WTC11 (cell line): ENCODE measurements around the gene GLOD5. TPM values are rescaled to one million over a fixed set of nuclear protein-coding genes. Genes with fewer than 3 reads are reported as not detected.

Experiments
- ATAC-seq: fragments of 200-7000 bp; cut with Tn5 transposase; 2 replicates; pipeline ENCODE4 v1.10.0; 2021; ENCODE audit warnings: mild to moderate bottlenecking, moderate library complexity
- CTCF ChIA-PET: fragments of 300-600 bp; sonication (Branson Sonifier 250); formaldehyde crosslinking; loops from one replicate; lab custom pipeline; 2021; ENCODE audit warnings: antibody characterized with exemption; lab: Charles Lee
- POLR2A ChIA-PET: fragments of 350-600 bp; sonication (Branson Sonifier 250); formaldehyde crosslinking; loops from one replicate; lab custom pipeline; 2021; ENCODE audit warnings: antibody characterized with exemption; lab: Charles Lee
- DNase-seq: peaks from one replicate; pipeline ENCODE4 v3.0.0; 2021; ENCODE audit warnings: low spot score
- H3K27ac Mint-ChIP-seq: 2 replicates; pipeline ENCODE4 v1.8.0; 2021; ENCODE audit warnings: mixed read lengths
- H3K27me3 Mint-ChIP-seq: 2 replicates; pipeline ENCODE4 v1.8.0; 2021; ENCODE audit warnings: low read depth, mild to moderate bottlenecking, moderate library complexity, mixed read lengths
- H3K36me3 Mint-ChIP-seq: 2 replicates; pipeline ENCODE4 v1.8.0; 2021; ENCODE audit warnings: mixed read lengths
- H3K4me1 Mint-ChIP-seq: 2 replicates; pipeline ENCODE4 v1.8.0; 2022; ENCODE audit warnings: mixed read lengths
- H3K4me3 Mint-ChIP-seq: 2 replicates; pipeline ENCODE4 v1.8.0; 2021; ENCODE audit warnings: mild to moderate bottlenecking, moderate library complexity, mixed read lengths
- H3K9me3 Mint-ChIP-seq: 2 replicates; pipeline ENCODE4 v1.8.0; 2021; ENCODE audit warnings: mixed read lengths
- EMX1 ChIP-seq: fragments of 250-450 bp; sonication (Bioruptor Pico); IDR thresholded peaks from 2 replicates; pipeline ENCODE4 v1.8.0; 2021; ENCODE audit warnings: mild to moderate bottlenecking
- ESRRA ChIP-seq: sonication (generic); formaldehyde crosslinking; IDR thresholded peaks from 2 replicates; pipeline ENCODE4 v1.8.1; 2022; ENCODE audit warnings: mild to moderate bottlenecking, missing genetic modification reagents, borderline replicate concordance
- FOXJ3 ChIP-seq: sonication (generic); formaldehyde crosslinking; IDR thresholded peaks from 2 replicates; pipeline ENCODE4 v1.9.0; 2021; ENCODE audit warnings: missing genetic modification reagents, mild to moderate bottlenecking, borderline replicate concordance
- IRF2 ChIP-seq: sonication (generic); formaldehyde crosslinking; IDR thresholded peaks from 2 replicates; pipeline ENCODE4 v1.8.0; 2022; ENCODE audit warnings: low read depth, missing genetic modification reagents, borderline replicate concordance
- JUN ChIP-seq: sonication (generic); formaldehyde crosslinking; IDR thresholded peaks from 2 replicates; pipeline ENCODE4 v1.8.0; 2023; ENCODE audit warnings: mild to moderate bottlenecking, missing genetic modification reagents
- MXD4 ChIP-seq: fragments of 250-450 bp; sonication (Bioruptor Pico); IDR thresholded peaks from 2 replicates; pipeline ENCODE4 v1.8.0; 2021; ENCODE audit warnings: mild to moderate bottlenecking, moderate library complexity, borderline replicate concordance
- NR2C2 ChIP-seq: sonication (generic); formaldehyde crosslinking; IDR thresholded peaks from 2 replicates; pipeline ENCODE4 v1.8.0; 2022; ENCODE audit warnings: mild to moderate bottlenecking, missing genetic modification reagents
- SP1 ChIP-seq: sonication (generic); formaldehyde crosslinking; conservative IDR thresholded peaks from 2 replicates; pipeline ENCODE4 v1.8.1; 2022; ENCODE audit warnings: missing genetic modification reagents
- TEAD1 ChIP-seq: sonication (generic); formaldehyde crosslinking; IDR thresholded peaks from 2 replicates; pipeline ENCODE4 v1.8.0; 2022; ENCODE audit warnings: mild to moderate bottlenecking, missing genetic modification reagents
- TP53 ChIP-seq: sonication (generic); formaldehyde crosslinking; IDR thresholded peaks from 2 replicates; pipeline ENCODE4 v1.8.1; 2023; ENCODE audit warnings: mild to moderate bottlenecking, missing genetic modification reagents
- ZNF121 ChIP-seq: sonication (generic); formaldehyde crosslinking; IDR thresholded peaks from 2 replicates; pipeline ENCODE4 v1.8.0; 2023; ENCODE audit warnings: missing genetic modification reagents
- ZNF138 ChIP-seq: sonication (generic); formaldehyde crosslinking; conservative IDR thresholded peaks from 2 replicates; pipeline ENCODE4 v1.8.1; 2022; ENCODE audit warnings: mild to moderate bottlenecking, moderate library complexity, missing genetic modification reagents
- ZNF232 ChIP-seq: sonication (generic); formaldehyde crosslinking; IDR thresholded peaks from 2 replicates; pipeline ENCODE4 v1.8.0; 2022; ENCODE audit warnings: mild to moderate bottlenecking, missing genetic modification reagents
- ZNF396 ChIP-seq: fragments of 250-450 bp; sonication (Bioruptor Pico); IDR thresholded peaks from 2 replicates; pipeline ENCODE4 v1.8.0; 2021; ENCODE audit warnings: mild to moderate bottlenecking, moderate library complexity, borderline replicate concordance
- ZNF416 ChIP-seq: fragments of 250-450 bp; sonication (Bioruptor Pico); IDR thresholded peaks from 2 replicates; pipeline ENCODE4 v1.9.0; 2021; ENCODE audit warnings: mild to moderate bottlenecking, inconsistent platforms
- ZNF423 ChIP-seq: fragments of 250-450 bp; sonication (Bioruptor Pico); IDR thresholded peaks from 2 replicates; pipeline ENCODE4 v2.1.2; 2022; ENCODE audit warnings: mild to moderate bottlenecking, moderate library complexity
- ZNF671 ChIP-seq: fragments of 250-450 bp; sonication (Bioruptor Pico); IDR thresholded peaks from 2 replicates; pipeline ENCODE4 v1.8.0; 2021; ENCODE audit warnings: mild to moderate bottlenecking
- total RNA-seq: library from RNA; stranded (reverse); gene quantifications from 3 replicates; pipeline ENCODE4 v1.2.3, GENCODE V29; 2021
- TF ChIP-seq, protein P1 (sequence below): fragments of 250-450 bp; sonication (Bioruptor Pico); IDR thresholded peaks from 2 replicates; pipeline ENCODE4 v1.9.0; 2021; ENCODE audit warnings: moderate library complexity, mild to moderate bottlenecking, inconsistent platforms, borderline replicate concordance
- TF ChIP-seq, protein P2 (sequence below): sonication (generic); formaldehyde crosslinking; IDR thresholded peaks from 2 replicates; pipeline ENCODE4 v1.8.1; 2022; ENCODE audit warnings: mild to moderate bottlenecking, moderate library complexity, missing genetic modification reagents
- TF ChIP-seq, protein P3 (sequence below): fragments of 250-450 bp; sonication (Bioruptor Pico); IDR thresholded peaks from 2 replicates; pipeline ENCODE4 v1.9.0; 2021; ENCODE audit warnings: mild to moderate bottlenecking, borderline replicate concordance
- TF ChIP-seq, protein P4 (sequence below): sonication (generic); formaldehyde crosslinking; IDR thresholded peaks from 2 replicates; pipeline ENCODE4 v1.8.1; 2023; ENCODE audit warnings: mild to moderate bottlenecking, missing genetic modification reagents
- TF ChIP-seq, protein P5 (sequence below): sonication (generic); formaldehyde crosslinking; IDR thresholded peaks from 2 replicates; pipeline ENCODE4 v1.8.1; 2022; ENCODE audit warnings: low read depth, missing genetic modification reagents, borderline replicate concordance
- TF ChIP-seq, protein P6 (sequence below): sonication (generic); formaldehyde crosslinking; conservative IDR thresholded peaks from 2 replicates; pipeline ENCODE4 v1.8.1; 2023; ENCODE audit warnings: mild to moderate bottlenecking, low read depth, missing genetic modification reagents, moderate library complexity

GLOD5 gene
- total RNA-seq, 1 experiment from 2014 or later, result not detected

DNA sequence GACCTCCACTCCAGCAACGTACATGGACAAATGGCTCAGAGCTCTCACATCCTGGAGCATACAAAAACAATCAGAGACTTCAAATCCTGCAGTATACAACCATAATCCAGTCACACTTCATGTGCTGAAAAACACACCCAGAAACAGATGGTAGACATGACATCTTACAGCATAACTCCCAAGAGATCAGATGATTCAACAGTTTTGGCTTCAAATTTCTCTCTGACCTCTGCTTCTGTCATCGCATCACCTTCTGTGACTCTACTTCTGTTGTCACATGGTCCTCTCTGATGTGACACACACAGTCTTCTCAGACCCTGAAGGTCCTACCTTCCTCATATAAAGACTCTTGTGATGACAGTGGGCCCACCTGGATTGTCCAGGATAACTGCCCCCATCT is 46.5 kb upstream of the GLOD5 start (continued):
- TF ChIP-seq IRF2 (CRISPR knock-in tag) (no peak), ZNF121 (CRISPR knock-in tag) (no peak), ZNF416 (no peak), TP53 (no peak), ZNF232 (CRISPR knock-in tag) (no peak), NR2C2 (CRISPR knock-in tag) (no peak)
- TF ChIP-seq, protein P1, sequence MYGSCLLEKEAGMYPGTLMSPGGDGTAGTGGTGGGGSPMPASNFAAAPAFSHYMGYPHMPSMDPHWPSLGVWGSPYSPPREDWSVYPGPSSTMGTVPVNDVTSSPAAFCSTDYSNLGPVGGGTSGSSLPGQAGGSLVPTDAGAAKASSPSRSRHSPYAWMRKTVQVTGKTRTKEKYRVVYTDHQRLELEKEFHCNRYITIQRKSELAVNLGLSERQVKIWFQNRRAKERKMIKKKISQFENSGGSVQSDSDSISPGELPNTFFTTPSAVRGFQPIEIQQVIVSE (CRISPR knock-in tag), result no peak
- TF ChIP-seq, protein P2, sequence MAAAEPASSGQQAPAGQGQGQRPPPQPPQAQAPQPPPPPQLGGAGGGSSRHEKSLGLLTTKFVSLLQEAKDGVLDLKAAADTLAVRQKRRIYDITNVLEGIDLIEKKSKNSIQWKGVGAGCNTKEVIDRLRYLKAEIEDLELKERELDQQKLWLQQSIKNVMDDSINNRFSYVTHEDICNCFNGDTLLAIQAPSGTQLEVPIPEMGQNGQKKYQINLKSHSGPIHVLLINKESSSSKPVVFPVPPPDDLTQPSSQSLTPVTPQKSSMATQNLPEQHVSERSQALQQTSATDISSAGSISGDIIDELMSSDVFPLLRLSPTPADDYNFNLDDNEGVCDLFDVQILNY (CRISPR knock-in tag), result no peak
- TF ChIP-seq, all 79 proteins: peak for 0

DNA sequence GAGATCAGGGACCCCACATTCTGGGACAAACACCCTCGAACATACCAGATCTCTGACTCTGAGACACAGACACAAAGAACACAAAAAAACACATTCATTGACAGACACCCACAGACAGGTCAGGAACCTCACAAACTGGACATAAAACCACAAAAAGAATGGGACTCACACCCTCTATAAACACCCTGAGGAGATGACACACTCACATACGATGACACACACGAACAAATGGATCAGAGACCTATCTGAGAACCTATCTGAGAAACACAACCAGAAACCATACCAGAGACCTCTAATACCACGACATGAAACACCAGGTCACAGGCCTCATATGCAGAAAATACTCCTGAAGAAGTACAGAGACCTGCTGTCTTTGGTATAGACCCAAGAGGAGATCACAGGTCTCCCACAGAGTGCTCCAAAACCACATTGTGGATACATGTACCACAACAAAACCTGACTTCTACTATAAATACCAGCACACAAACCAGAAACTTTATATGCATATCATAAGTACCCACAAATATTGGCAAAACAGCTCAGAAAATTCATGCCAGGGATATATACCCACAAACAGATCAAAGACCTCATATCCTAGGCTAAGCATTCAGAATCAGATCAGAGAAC is 45.6 kb upstream of the GLOD5 start:
- ATAC-seq (no peak), DNase-seq (no peak)
- ChIA-PET CTCF (no interaction called here), POLR2A (no interaction called here)
- no peaks in the 10 kb centered on the region for H3K36me3 Mint-ChIP-seq
- TF ChIP-seq EMX1 (CRISPR knock-in tag), result no peak
- TF ChIP-seq, protein P3, sequence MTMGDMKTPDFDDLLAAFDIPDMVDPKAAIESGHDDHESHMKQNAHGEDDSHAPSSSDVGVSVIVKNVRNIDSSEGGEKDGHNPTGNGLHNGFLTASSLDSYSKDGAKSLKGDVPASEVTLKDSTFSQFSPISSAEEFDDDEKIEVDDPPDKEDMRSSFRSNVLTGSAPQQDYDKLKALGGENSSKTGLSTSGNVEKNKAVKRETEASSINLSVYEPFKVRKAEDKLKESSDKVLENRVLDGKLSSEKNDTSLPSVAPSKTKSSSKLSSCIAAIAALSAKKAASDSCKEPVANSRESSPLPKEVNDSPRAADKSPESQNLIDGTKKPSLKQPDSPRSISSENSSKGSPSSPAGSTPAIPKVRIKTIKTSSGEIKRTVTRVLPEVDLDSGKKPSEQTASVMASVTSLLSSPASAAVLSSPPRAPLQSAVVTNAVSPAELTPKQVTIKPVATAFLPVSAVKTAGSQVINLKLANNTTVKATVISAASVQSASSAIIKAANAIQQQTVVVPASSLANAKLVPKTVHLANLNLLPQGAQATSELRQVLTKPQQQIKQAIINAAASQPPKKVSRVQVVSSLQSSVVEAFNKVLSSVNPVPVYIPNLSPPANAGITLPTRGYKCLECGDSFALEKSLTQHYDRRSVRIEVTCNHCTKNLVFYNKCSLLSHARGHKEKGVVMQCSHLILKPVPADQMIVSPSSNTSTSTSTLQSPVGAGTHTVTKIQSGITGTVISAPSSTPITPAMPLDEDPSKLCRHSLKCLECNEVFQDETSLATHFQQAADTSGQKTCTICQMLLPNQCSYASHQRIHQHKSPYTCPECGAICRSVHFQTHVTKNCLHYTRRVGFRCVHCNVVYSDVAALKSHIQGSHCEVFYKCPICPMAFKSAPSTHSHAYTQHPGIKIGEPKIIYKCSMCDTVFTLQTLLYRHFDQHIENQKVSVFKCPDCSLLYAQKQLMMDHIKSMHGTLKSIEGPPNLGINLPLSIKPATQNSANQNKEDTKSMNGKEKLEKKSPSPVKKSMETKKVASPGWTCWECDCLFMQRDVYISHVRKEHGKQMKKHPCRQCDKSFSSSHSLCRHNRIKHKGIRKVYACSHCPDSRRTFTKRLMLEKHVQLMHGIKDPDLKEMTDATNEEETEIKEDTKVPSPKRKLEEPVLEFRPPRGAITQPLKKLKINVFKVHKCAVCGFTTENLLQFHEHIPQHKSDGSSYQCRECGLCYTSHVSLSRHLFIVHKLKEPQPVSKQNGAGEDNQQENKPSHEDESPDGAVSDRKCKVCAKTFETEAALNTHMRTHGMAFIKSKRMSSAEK (CRISPR knock-in tag), result no peak
- no peak for TF ChIP-seq ZNF138 (CRISPR knock-in tag)
- TF ChIP-seq SP1, result no peak
- TF ChIP-seq MXD4 (CRISPR knock-in tag), result no peak
- TF ChIP-seq, protein P4, sequence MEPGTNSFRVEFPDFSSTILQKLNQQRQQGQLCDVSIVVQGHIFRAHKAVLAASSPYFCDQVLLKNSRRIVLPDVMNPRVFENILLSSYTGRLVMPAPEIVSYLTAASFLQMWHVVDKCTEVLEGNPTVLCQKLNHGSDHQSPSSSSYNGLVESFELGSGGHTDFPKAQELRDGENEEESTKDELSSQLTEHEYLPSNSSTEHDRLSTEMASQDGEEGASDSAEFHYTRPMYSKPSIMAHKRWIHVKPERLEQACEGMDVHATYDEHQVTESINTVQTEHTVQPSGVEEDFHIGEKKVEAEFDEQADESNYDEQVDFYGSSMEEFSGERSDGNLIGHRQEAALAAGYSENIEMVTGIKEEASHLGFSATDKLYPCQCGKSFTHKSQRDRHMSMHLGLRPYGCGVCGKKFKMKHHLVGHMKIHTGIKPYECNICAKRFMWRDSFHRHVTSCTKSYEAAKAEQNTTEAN, result no peak
- TF ChIP-seq ZNF396 (CRISPR knock-in tag), result no peak
- TF ChIP-seq, protein P5, sequence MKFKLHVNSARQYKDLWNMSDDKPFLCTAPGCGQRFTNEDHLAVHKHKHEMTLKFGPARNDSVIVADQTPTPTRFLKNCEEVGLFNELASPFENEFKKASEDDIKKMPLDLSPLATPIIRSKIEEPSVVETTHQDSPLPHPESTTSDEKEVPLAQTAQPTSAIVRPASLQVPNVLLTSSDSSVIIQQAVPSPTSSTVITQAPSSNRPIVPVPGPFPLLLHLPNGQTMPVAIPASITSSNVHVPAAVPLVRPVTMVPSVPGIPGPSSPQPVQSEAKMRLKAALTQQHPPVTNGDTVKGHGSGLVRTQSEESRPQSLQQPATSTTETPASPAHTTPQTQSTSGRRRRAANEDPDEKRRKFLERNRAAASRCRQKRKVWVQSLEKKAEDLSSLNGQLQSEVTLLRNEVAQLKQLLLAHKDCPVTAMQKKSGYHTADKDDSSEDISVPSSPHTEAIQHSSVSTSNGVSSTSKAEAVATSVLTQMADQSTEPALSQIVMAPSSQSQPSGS (CRISPR knock-in tag), result no peak
- no peak overlapping the region for H3K27ac Mint-ChIP-seq
- no peaks in the 10 kb centered on the region for H3K4me1 Mint-ChIP-seq
- H3K9me3 Mint-ChIP-seq, result no peaks in the 10 kb centered on the region
- H3K27me3 Mint-ChIP-seq, result peaks cover 57% of the 10 kb centered on the region
- no peak overlapping the region for H3K4me3 Mint-ChIP-seq

DNA sequence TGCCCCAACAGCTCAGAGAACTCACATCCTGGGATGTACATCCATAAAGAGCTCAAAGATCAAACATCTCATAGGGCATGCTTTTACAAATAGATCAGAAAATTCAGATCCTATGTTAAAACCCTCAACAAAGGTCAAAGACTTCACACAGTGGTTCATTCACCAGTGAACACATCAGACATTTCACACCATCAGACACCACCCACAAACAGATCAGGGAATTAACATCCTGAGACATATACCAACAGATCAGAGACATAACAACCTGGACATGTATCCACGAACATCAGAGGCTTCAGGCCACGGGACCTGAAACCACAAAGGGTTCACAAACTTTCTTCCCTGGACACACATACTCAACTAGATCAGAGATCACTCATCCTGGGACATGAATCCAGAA is 41.6 kb upstream of the GLOD5 start:
- ATAC-seq, result no peak
- peaks cover 23% of the 10 kb centered on the region for H3K27me3 Mint-ChIP-seq
- no peaks in the 10 kb centered on the region for H3K4me1 Mint-ChIP-seq
- H3K4me3 Mint-ChIP-seq, result no peak overlapping the region
- H3K36me3 Mint-ChIP-seq, result no peaks in the 10 kb centered on the region
- ChIA-PET POLR2A (no interaction called here), CTCF (no interaction called here)
- H3K9me3 Mint-ChIP-seq, result no peaks in the 10 kb centered on the region
- DNase-seq, result no peak
- no peak overlapping the region for H3K27ac Mint-ChIP-seq
- TF ChIP-seq ZNF671 (CRISPR knock-in tag) (no peak), ZNF423 (CRISPR knock-in tag) (no peak), JUN (CRISPR knock-in tag) (no peak), TP53 (no peak), ESRRA (no peak), MXD4 (CRISPR knock-in tag) (no peak), TEAD1 (CRISPR knock-in tag) (no peak), FOXJ3 (CRISPR knock-in tag) (no peak), ZNF396 (CRISPR knock-in tag) (no peak)
- TF ChIP-seq, protein P6, sequence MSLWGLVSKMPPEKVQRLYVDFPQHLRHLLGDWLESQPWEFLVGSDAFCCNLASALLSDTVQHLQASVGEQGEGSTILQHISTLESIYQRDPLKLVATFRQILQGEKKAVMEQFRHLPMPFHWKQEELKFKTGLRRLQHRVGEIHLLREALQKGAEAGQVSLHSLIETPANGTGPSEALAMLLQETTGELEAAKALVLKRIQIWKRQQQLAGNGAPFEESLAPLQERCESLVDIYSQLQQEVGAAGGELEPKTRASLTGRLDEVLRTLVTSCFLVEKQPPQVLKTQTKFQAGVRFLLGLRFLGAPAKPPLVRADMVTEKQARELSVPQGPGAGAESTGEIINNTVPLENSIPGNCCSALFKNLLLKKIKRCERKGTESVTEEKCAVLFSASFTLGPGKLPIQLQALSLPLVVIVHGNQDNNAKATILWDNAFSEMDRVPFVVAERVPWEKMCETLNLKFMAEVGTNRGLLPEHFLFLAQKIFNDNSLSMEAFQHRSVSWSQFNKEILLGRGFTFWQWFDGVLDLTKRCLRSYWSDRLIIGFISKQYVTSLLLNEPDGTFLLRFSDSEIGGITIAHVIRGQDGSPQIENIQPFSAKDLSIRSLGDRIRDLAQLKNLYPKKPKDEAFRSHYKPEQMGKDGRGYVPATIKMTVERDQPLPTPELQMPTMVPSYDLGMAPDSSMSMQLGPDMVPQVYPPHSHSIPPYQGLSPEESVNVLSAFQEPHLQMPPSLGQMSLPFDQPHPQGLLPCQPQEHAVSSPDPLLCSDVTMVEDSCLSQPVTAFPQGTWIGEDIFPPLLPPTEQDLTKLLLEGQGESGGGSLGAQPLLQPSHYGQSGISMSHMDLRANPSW, result no peak
